HTERT RPE-1 (cell line): Measurements from ENCODE around the gene IKZF2.

ENCODE experiments used
- in situ Hi-C: fragments of 300-500 bp; cut with MboI; formaldehyde crosslinking; loops from 4 replicates; pipeline ENCODE4 v1.14.3; 2020; ENCODE audit warnings: low sequenced_read_pairs

IKZF2 gene

GRCh38 chr2:213007290-213007838 is 144.0 kb downstream of the IKZF2 start:
- in situ Hi-C loops = no loop called here

GRCh38 chr2:213004197-213004821 is 147.1 kb downstream of the IKZF2 start:
- in situ Hi-C loops = no loop called here

GRCh38 chr2:213002383-213002782 is 149.0 kb downstream of the IKZF2 start:
- in situ Hi-C loops = no loop called here

GRCh38 chr2:213001297-213001910 is 150.0 kb downstream of the IKZF2 start:
- in situ Hi-C loops = no loop called here

GRCh38 chr2:212998626-212999359 is 152.6 kb downstream of the IKZF2 start:
- in situ Hi-C loops = no loop called here

GRCh38 chr2:212997526-212998020 is 153.8 kb downstream of the IKZF2 start:
- in situ Hi-C loops = no loop called here

- in situ Hi-C loops = no loop called here
Measured at GRCh38 chr2:212995920-212996319, 155.5 kb downstream of the IKZF2 start.

- in situ Hi-C loops = no loop called here
Measured at GRCh38 chr2:212994976-212995375, 156.4 kb downstream of the IKZF2 start.

- in situ Hi-C loops = no loop called here
Measured at GRCh38 chr2:212991120-212991519, 160.3 kb downstream of the IKZF2 start.

- in situ Hi-C loops = no loop called here
Measured at GRCh38 chr2:212990697-212991096, 160.7 kb downstream of the IKZF2 start.

- in situ Hi-C loops = no loop called here
Measured at GRCh38 chr2:212987492-212987891, 163.9 kb downstream of the IKZF2 start.

- in situ Hi-C loops = no loop called here
Measured at GRCh38 chr2:212984129-212984528, 167.3 kb downstream of the IKZF2 start.

GRCh38 chr2:212979799-212980198 is 171.6 kb downstream of the IKZF2 start:
- in situ Hi-C loops = no loop called here

GRCh38 chr2:212979046-212979612 is 172.3 kb downstream of the IKZF2 start:
- in situ Hi-C loops = no loop called here

GRCh38 chr2:212977152-212977551 is 174.3 kb downstream of the IKZF2 start:
- in situ Hi-C loops = no loop called here

GRCh38 chr2:212975333-212975732 is 176.1 kb downstream of the IKZF2 start:
- in situ Hi-C loops = no loop called here

GRCh38 chr2:212974692-212975091 is 176.7 kb downstream of the IKZF2 start:
- in situ Hi-C loops = no loop called here

GRCh38 chr2:212973347-212973746 is 178.1 kb downstream of the IKZF2 start:
- in situ Hi-C loops = no loop called here

- in situ Hi-C loops = no loop called here
Measured at GRCh38 chr2:212970132-212970531, 181.3 kb downstream of the IKZF2 start.

GRCh38 chr2:212968284-212969081 is 182.9 kb downstream of the IKZF2 start:
- in situ Hi-C loops = no loop called here

GRCh38 chr2:212966884-212967283 is 184.5 kb downstream of the IKZF2 start:
- in situ Hi-C loops = no loop called here
